ENCODE data around the gene AKR1C4.

DNA sequence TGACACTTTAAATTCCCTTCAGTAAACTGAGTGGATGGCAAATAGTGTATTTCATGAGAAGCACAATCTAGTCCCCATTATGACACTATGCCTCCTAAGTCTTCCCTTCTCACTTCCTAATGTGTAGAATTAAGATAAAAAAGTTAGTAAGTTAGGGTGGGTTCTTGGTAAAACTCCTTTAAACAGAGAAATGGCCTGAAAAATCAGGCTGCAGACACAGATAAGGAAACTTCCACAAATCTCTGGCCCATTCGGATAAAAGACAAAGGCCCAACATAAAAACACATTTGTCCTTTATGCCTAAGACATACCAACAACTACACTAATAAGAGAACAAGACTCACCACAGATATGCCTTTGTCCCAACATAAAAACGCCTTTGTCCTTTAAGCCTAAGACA, 33.1 kb upstream of the AKR1C4 start:
- TF ChIP-seq CTCF (IDR thresholded peaks at IDR 0.05; ENCODE audit: borderline replicate concordance, extremely low read depth, low read length, poor library complexity, severe bottlenecking) (no peak), EZH2 (IDR thresholded peaks at IDR 0.05; ENCODE audit: borderline replicate concordance, low read depth, low read length, severe bottlenecking) (no peak)
